ENCODE data around the gene GYG1. TPM values are rescaled to one million over a fixed set of nuclear protein-coding genes. Genes with fewer than 3 reads are reported as not detected.

The GYG1 gene
- total and polyA plus RNA-seq, 4 donors = 9.2 to 16.7 (median 13.4) TPM

DNA sequence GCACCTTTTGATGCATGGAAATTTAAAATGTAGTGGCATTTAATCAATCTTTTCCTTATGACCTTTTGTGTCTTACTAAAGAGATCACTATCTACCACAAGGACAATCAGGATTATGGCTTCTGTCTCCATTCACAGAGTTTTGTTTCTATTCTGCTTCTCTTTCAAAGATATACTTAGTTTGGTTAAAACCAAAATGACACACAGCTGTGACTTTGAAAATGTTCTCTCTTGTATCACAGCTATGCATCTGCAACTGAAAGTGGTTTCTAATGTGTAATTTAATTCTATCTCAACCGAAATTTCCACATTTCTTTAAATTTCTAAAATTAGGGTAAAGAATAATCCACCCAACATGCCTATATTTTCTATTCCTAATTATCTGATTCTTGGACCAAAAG lies 67.3 kb downstream of the GYG1 start:
- no peak for DNase-seq (ENCODE audit: low spot score)
- no peak overlapping the region for H3K27ac ChIP-seq (ENCODE audit: low read depth in 1 of 2, low read length in 2 of 2)
- no peaks in the 10 kb centered on the region for H3K4me1 ChIP-seq (ENCODE audit: control insufficient read depth in 4 of 4, insufficient read depth in 4 of 4, low read length in 3 of 4)
- peaks cover 1 to 13% (median 6%) of the 10 kb centered on the region in 4 donors for H3K36me3 ChIP-seq (ENCODE audit: control insufficient read depth in 4 of 4, insufficient read depth in 3 of 4, low read depth in 1 of 4, low read length in 3 of 4)
- WGBS = 92% methylated on average over 1 of the region's 1 CpG
- no peak overlapping the region for H3K4me3 ChIP-seq (ENCODE audit: low read depth in 1 of 3, low read length in 3 of 3)
- no peaks in the 10 kb centered on the region for H3K27me3 ChIP-seq (ENCODE audit: control insufficient read depth in 4 of 4, insufficient read depth in 4 of 4, low read length in 3 of 4)
- H3K9ac ChIP-seq (ENCODE audit: low read depth in 1 of 2, low read length in 2 of 2) = no peak overlapping the region
- no peaks in the 10 kb centered on the region for H3K9me3 ChIP-seq (ENCODE audit: control insufficient read depth in 4 of 4, low read length in 3 of 4)
- TF ChIP-seq RXRA (IDR thresholded peaks at IDR 0.05) = no peak
- TF ChIP-seq NR2F2 (IDR thresholded peaks at IDR 0.05) = no peak
- no peak for TF ChIP-seq EGR1 (IDR thresholded peaks at IDR 0.05; ENCODE audit: low read depth in 2 of 2)
- no peak for TF ChIP-seq SP1 (IDR thresholded peaks at IDR 0.05)
- no peak for TF ChIP-seq GABPA (IDR thresholded peaks at IDR 0.05 in 1 of 2, conservative IDR thresholded peaks at IDR 0.05 in 1 of 2)
- TF ChIP-seq, protein P1, sequence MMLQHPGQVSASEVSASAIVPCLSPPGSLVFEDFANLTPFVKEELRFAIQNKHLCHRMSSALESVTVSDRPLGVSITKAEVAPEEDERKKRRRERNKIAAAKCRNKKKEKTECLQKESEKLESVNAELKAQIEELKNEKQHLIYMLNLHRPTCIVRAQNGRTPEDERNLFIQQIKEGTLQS (IDR thresholded peaks at IDR 0.05) = no peak
- no peak for TF ChIP-seq RAD21 (IDR thresholded peaks at IDR 0.05)
- TF ChIP-seq HNF4G (IDR thresholded peaks at IDR 0.05) = no peak
- no peak for TF ChIP-seq YY1 (IDR thresholded peaks at IDR 0.05)
- TF ChIP-seq, protein P2, sequence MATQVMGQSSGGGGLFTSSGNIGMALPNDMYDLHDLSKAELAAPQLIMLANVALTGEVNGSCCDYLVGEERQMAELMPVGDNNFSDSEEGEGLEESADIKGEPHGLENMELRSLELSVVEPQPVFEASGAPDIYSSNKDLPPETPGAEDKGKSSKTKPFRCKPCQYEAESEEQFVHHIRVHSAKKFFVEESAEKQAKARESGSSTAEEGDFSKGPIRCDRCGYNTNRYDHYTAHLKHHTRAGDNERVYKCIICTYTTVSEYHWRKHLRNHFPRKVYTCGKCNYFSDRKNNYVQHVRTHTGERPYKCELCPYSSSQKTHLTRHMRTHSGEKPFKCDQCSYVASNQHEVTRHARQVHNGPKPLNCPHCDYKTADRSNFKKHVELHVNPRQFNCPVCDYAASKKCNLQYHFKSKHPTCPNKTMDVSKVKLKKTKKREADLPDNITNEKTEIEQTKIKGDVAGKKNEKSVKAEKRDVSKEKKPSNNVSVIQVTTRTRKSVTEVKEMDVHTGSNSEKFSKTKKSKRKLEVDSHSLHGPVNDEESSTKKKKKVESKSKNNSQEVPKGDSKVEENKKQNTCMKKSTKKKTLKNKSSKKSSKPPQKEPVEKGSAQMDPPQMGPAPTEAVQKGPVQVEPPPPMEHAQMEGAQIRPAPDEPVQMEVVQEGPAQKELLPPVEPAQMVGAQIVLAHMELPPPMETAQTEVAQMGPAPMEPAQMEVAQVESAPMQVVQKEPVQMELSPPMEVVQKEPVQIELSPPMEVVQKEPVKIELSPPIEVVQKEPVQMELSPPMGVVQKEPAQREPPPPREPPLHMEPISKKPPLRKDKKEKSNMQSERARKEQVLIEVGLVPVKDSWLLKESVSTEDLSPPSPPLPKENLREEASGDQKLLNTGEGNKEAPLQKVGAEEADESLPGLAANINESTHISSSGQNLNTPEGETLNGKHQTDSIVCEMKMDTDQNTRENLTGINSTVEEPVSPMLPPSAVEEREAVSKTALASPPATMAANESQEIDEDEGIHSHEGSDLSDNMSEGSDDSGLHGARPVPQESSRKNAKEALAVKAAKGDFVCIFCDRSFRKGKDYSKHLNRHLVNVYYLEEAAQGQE (IDR thresholded peaks at IDR 0.05) = no peak
- TF ChIP-seq, protein P3, sequence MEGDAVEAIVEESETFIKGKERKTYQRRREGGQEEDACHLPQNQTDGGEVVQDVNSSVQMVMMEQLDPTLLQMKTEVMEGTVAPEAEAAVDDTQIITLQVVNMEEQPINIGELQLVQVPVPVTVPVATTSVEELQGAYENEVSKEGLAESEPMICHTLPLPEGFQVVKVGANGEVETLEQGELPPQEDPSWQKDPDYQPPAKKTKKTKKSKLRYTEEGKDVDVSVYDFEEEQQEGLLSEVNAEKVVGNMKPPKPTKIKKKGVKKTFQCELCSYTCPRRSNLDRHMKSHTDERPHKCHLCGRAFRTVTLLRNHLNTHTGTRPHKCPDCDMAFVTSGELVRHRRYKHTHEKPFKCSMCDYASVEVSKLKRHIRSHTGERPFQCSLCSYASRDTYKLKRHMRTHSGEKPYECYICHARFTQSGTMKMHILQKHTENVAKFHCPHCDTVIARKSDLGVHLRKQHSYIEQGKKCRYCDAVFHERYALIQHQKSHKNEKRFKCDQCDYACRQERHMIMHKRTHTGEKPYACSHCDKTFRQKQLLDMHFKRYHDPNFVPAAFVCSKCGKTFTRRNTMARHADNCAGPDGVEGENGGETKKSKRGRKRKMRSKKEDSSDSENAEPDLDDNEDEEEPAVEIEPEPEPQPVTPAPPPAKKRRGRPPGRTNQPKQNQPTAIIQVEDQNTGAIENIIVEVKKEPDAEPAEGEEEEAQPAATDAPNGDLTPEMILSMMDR (IDR thresholded peaks at IDR 0.05; ENCODE audit: low read depth, low read length, missing input control) = no peak
- TF ChIP-seq, protein P4, sequence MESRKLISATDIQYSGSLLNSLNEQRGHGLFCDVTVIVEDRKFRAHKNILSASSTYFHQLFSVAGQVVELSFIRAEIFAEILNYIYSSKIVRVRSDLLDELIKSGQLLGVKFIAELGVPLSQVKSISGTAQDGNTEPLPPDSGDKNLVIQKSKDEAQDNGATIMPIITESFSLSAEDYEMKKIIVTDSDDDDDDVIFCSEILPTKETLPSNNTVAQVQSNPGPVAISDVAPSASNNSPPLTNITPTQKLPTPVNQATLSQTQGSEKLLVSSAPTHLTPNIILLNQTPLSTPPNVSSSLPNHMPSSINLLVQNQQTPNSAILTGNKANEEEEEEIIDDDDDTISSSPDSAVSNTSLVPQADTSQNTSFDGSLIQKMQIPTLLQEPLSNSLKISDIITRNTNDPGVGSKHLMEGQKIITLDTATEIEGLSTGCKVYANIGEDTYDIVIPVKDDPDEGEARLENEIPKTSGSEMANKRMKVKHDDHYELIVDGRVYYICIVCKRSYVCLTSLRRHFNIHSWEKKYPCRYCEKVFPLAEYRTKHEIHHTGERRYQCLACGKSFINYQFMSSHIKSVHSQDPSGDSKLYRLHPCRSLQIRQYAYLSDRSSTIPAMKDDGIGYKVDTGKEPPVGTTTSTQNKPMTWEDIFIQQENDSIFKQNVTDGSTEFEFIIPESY (IDR thresholded peaks at IDR 0.05) = no peak
- TF ChIP-seq FOXA1 (IDR thresholded peaks at IDR 0.05) = no peak
- TF ChIP-seq HNF4A (conservative IDR thresholded peaks at IDR 0.05) = no peak
- no peak for TF ChIP-seq FOXA2 (IDR thresholded peaks at IDR 0.05)
- no peak for TF ChIP-seq TAF1 (conservative IDR thresholded peaks at IDR 0.05)
- no peak for TF ChIP-seq JUND (IDR thresholded peaks at IDR 0.05)
- TF ChIP-seq, protein P5, sequence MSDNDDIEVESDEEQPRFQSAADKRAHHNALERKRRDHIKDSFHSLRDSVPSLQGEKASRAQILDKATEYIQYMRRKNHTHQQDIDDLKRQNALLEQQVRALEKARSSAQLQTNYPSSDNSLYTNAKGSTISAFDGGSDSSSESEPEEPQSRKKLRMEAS (IDR thresholded peaks at IDR 0.05) = no peak

Measured in liver (tissue), 9 donors.